Measurements from ENCODE around the gene ASTL.

ASTL gene

DNA sequence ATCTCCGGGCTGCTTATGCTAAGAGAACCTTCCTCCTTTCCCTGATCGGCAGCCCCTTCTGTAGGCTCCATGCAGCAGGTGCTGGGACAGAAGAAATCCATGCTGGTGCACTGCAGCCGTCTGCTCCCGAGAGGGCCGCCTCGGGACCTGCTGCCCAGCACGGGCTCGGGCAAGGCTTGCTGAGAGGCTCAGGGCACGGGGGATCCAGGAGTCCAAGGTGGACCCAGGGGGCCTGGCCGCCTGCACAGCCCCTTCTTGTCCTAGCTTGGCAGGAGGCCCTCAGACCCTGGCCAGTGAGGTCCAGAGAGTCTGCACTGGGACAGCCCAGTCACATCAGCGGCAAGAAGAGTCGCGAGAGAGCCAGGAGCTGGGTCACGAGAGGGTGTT, 20.2 kb upstream of the ASTL start:
- no peak for FAIRE-seq

- FAIRE-seq = no peak
These were observed 19.6 kb upstream of the ASTL start for GRCh38 chr2:96157649-96158553.

DNA sequence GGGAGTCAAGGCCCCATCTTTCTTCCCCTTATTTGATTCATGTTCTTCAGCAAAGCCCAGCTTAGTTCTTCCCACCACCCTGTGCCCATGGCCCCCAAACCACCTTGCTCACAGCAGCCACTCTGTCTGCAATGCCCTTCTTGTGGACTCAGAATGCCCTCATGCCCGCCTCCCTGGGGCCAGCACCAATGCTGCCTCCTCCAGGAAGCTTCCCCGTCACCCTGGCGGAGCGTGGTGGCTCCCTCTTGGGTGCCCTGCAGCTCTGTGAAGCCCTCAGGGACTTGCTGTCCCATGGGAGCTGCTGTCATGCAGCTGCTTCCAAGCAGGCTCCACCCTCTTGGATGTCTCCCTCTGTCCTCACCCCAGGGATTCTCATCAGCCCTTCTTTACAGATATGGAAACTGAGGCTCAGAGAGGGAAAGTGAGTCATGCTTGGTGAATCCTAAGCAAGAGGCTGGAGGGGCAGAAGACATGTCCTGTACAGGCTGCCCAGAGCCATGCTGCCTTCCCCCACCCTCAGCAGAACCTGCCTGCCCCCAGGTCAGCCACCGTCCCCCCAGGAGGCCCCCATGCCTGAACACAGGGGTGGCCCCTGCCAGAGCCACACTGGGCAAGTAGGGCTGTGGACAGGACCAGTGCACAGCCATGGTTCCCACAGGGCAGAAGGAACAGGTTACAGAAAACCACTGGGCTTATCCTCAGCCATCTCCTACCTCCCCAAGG, 18.8 kb upstream of the ASTL start:
- FAIRE-seq = no peak

- no peak for FAIRE-seq
These were observed 17.9 kb upstream of the ASTL start for GRCh38 chr2:96156011-96156820.

- FAIRE-seq = no peak
These were observed 16.4 kb upstream of the ASTL start for GRCh38 chr2:96154506-96155380.

DNA sequence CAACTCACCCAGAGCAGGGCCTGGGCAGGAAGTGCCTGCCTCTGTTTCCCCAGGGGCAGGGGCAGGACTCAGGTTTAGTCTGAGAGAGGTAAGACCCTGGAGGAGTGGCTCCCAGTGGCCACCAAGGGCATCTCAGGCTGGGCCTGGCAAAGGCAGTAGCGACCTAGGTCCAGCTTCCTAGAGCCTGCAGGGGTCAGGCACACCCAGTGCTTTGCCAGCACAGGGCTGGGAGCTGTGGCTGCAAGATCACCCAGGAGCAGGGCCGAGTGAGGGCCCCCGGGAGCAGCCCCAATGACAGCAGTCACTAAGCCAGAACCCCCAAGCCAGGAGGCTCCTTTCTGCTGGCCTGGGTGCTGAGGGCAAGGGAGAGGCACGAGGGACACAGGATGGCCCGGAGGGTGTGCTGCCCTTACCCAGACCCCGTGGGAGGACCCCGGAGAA, 15.7 kb upstream of the ASTL start:
- no peak for FAIRE-seq

DNA sequence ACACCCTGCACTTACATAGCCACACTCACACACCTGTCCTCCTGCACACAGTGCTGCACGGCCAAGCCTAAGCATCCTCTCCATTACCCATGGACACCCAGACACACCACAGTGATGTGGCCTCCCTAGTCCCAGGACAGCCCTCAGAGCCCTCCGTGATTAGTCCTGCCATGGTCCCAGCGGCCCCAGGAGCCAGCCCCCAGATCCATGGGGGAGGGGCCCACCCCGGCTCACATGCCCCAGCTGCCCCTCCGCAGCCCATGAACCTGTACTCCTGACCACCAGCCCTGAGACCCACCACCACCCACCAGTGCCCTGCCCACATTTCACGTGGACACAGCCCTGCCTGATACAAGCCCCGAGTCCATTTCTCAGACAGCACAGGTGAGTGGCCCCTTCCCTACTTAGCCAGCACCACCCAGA, 15.0 kb upstream of the ASTL start:
- FAIRE-seq = no peak

GRCh38 chr2:96152304-96153161, 14.2 kb upstream of the ASTL start:
- no peak for FAIRE-seq

DNA sequence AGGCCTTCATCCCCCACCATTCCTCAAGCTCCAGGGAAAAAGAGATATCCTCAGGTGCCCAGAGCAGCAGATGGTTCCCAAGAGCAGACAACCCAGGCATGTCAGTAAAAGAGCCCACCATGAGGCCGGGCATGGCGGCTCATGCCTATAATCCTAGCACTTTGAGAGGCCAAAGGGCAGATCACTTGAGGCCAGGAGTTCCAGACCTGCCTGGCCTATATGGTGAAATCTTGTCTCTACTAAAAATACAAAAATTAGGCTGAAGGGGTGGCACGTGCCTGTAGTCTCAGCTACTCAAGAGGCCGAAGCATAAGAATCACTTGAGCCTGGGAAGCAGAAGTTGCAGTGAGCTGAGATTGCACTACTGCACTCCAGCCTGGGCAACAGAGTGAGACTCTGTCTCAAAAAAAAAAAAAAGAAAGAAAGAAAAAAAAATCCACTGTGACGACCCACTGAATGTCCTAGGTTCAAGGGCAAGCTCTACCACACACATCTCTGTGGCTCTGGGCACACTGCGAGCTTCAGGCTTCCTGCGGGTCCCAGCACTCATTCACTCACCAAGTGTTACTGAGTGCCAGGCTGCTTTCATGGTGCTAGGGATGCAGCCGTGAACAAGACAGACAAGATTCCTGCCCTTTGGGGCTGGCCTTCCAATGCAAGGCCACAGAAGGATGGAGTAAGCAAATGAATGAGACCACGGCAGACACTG, 13.4 kb upstream of the ASTL start:
- FAIRE-seq = no peak

DNA sequence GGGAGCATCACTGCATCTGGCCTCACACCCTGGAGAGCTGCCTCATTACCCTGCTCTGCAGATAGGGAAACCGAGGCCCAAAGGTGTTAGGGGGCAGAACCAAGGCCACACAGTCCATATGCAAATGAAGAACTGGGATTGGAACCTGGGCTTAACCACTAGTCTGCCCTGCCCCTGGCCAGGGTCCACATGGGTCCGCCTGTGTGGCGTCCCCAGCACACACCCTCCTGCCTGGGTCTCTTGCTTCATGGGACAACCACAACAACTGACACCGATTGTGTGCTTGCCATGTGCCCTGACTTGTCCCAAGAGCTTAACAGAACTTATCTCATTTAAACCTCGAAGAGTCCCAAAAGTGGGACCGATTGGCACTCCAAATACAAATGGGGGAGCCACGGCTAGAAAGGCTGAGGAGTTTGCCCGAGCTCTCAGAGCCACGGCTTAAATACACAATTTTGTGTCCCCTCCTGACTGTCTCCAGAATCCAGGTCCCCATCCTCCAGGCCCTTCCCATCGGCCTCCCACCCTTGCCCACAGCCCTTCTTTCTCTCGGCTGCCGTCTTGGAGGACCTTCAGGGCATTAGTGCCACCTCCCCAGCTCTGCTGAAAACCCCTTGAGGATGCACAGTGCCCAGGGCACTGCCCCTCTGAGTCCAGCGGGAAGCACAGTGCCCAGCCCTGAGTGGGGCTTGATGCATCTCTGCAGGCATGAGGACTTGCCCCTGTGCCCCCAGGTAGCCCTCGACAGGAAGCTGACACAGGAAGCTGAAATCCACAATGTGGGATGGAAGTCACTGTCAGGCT, 12.7 kb upstream of the ASTL start:
- FAIRE-seq = no peak

DNA sequence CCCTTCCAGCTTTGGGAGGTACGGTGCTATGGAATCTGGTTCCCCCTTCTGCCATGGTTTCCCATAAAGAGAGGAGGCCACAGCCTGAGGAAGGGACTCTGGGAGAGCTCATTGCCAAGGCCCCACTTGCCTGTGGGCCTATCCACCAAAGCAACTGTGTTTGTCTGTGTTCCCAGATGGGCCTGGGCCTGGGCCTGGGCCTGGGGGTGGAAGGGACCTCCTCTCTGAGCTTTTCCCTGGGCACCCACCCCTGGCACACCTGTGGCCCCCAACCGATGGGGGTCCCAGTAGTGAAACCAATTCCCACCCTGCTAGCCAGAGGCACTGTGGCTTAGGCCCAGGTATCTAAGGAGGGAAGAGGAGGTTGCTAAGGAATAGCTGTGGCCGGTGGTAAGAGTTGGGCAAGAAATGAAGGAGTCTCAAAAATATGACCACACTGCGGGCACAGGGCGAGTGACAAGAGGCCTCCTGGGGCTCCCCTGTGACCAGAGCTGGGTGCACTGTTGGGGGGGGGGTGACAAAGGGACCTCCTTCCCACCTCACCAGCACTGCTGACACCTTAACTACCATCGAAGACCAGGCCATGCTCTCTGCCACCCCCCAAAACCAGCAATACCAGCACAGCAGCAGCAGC, 11.8 kb upstream of the ASTL start:
- no peak for FAIRE-seq

DNA sequence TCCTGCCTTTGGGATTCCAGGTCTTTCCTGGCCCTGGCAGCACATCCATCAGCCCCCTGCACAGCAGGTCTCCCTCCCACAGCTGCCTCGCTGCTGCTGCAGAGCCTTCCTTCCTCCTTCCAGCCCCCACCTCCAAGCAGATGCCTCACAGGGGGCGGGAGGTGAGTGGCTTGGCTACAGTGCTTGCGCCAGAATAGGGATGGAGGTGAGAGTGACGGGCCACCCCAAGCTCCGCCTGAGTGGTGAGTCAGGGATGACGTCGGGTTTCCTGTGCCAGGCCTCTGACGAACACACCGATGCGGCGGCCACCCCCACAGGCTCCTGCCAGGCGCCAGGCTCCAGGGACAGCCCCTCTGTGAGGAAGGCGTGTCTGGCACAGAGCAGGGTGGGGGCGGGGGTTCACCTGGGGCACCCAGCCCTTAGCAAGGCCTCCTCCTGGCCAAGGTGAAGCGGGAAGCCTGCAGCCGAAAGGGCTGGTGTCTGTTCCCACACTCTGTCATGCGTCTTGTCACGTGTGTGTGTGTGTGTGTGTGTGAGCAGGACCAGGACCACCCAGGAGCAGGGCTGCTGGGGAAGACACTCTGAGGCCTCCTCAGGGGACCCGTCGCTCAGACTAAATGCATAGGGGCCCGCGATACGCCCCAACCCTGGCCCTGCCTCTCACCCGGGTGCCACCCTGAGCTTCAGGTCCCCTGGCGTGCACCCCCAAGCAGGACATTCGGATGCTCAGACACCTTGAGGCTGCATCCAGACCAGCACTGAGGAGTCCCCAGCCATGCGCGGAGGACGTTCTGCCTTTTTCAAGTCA, 10.3 kb upstream of the ASTL start:
- FAIRE-seq = no peak

DNA sequence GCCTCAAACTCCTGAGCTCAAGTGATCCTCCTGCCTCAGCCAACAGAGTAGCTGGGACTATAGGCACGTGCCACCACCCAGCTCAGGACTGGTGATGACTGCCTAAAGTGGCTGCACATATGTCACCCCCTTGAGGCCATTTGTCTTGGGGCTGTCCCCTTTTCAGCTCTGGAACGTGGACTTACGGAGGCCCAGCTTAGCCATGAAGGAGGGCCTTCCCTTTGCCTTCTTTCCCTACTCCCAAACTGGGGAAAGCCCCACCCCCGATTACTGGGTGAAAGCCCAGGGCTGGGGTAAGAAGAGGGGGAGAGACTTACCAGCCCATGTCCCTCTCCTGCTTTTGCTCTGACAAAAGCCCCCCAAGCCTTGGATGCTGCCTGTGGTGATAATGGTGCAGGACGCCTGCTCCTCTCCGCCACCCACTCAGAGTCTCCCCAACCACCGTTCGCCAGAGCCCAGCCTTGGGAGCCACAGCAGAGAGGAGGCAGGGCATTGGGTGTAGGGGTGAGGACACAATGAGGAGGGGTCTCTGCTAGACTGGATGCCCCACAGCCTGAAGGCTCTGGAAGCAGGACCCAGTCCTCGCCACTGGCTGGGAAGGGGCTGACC, 9.4 kb upstream of the ASTL start:
- no peak for FAIRE-seq

- FAIRE-seq = no peak
These were observed 8.7 kb upstream of the ASTL start for GRCh38 chr2:96146881-96147592.

GRCh38 chr2:96146153-96146880, 8.0 kb upstream of the ASTL start:
- no peak for FAIRE-seq

GRCh38 chr2:96145848-96146152, 7.5 kb upstream of the ASTL start:
- no peak for FAIRE-seq

All from islet of Langerhans (tissue), 1 donor.